Measurements from ENCODE around the gene MRGPRF.

The MRGPRF gene

GRCh38 chr11:69013009-69013951 lies at the start of gene MRGPRF:
TSS of gene MRGPRF (minus strand) at chr11:69013246. CDS start at chr11:69009901, 3,345 bp downstream.
- Mint-ChIP-seq H3K4me1 (peaks cover 5 to 6% of the 10 kb centered on the region in 2 donors), H3K27ac (no peak within 1 kb of the TSS), H3K9me3 (peaks cover 4 to 9% of the 10 kb centered on the region in 2 donors), H3K4me3 (no peak within 1 kb of the TSS), H3K27me3 (peaks cover 51 to 70% of the 10 kb centered on the region in 2 donors), H3K36me3 (no peaks in the 10 kb centered on the region)
- ATAC-seq (replicated peaks) = peak in 1 of 2 donors; percentile 47
- DNase-seq = no peak

DNA sequence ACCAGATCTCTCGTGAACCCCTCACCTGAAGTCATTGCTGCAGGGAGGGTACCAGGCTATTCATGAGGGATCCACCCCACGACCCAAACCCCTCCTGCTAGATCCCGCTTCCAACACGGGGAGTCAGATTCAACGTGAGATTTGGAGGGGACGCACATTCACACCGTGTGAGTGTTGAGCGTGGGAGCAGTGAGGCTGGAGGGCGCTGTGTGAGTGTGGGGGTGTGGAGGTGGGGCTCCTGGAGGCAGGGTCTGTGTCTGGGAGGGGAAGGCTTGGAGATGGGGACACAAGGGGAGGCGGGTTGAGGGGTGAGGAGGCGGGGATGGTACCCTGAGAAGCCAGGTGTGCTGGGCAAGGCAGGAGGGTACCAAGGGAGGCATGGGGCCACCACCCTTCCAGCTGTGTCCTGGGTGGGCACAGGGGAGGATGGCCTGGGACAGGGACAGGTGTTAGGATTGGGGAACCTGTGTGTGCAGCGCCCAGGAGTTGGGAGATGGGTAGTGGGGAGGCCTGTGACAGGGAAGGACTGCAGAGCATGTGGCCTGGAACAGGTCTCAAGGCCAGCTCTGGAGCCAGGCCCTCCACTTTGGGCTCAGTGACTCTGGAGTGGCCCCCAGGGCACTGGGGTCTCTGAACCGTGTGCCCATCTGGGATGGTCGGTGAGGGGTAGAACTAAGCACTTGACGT lies 49.3 kb upstream of the MRGPRF start:
- peaks cover 58 to 63% of the 10 kb centered on the region in 2 donors for H3K36me3 Mint-ChIP-seq

DNA sequence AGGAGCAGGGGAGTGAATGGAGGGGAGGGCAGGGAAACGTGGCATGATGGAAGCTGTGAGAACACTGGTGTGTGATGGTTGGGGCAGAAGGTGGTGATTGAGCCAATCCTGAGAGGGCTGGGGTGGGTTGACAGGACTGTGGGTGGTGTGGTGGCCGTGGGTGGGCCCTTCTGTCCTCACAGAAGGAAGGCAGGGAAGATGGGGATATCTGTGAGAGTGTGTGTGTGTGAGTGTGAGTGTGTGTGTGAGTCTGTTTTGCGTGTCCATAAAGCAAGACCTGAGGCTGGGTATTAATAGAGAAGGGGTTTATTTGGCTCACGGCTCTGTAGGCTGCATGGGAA lies 48.6 kb upstream of the MRGPRF start:
- ATAC-seq (replicated peaks) (no peak), DNase-seq (no peak)
- Mint-ChIP-seq H3K4me3 (no peak overlapping the region), H3K36me3 (peaks cover 59 to 66% of the 10 kb centered on the region in 2 donors), H3K4me1 (peaks cover 11 to 30% of the 10 kb centered on the region in 2 donors), H3K9me3 (no peaks in the 10 kb centered on the region), H3K27ac (peak overlapping the region; percentile 53), H3K27me3 (no peaks in the 10 kb centered on the region)

More for the DNA sequence above, 49.3 kb upstream of the MRGPRF start:
- Mint-ChIP-seq H3K4me3 (no peak overlapping the region), H3K4me1 (peaks cover 10 to 27% of the 10 kb centered on the region in 2 donors), H3K27ac (peak overlapping the region; percentile 9), H3K27me3 (no peaks in the 10 kb centered on the region), H3K9me3 (no peaks in the 10 kb centered on the region)
- ATAC-seq (replicated peaks) (no peak), DNase-seq (no peak)

GRCh38 chr11:69060806-69061712 lies 48.0 kb upstream of the MRGPRF start:
- no peaks in the 10 kb centered on the region for H3K27me3 Mint-ChIP-seq
- no peak overlapping the region for H3K27ac Mint-ChIP-seq
- peaks cover 58 to 67% of the 10 kb centered on the region in 2 donors for H3K36me3 Mint-ChIP-seq
- peaks cover 15 to 36% of the 10 kb centered on the region in 2 donors for H3K4me1 Mint-ChIP-seq
- H3K4me3 Mint-ChIP-seq = no peak overlapping the region
- DNase-seq (no peak), ATAC-seq (replicated peaks) (no peak)
- H3K9me3 Mint-ChIP-seq = no peaks in the 10 kb centered on the region

DNA sequence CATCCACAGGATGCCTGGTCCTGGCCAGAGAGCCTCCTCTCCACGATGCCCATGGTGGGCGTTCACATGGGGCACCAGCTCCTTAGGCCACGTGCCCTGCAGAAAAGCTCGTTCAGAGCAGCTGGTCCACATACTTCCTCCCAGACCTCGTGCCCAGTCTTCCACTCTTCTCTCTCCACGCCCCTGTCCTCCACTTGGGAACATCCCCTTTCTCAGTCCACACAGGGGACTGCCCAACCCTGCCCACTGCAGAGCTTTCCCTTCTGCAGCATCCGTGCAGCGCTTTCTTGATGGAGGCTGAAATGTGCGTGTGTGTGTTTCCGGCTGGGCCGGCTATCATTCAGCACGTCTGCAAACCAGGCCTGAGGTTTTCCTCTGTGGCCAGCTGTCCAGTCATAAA lies 46.9 kb upstream of the MRGPRF start:
- Mint-ChIP-seq H3K4me3 (no peak overlapping the region), H3K4me1 (peaks cover 25 to 46% of the 10 kb centered on the region in 2 donors), H3K36me3 (peaks cover 59 to 71% of the 10 kb centered on the region in 2 donors), H3K27me3 (no peaks in the 10 kb centered on the region), H3K9me3 (peaks cover 1 to 3% of the 10 kb centered on the region in 2 donors), H3K27ac (peak overlapping the region; percentile 73)
- ATAC-seq (replicated peaks) (no peak), DNase-seq (no peak)

DNA sequence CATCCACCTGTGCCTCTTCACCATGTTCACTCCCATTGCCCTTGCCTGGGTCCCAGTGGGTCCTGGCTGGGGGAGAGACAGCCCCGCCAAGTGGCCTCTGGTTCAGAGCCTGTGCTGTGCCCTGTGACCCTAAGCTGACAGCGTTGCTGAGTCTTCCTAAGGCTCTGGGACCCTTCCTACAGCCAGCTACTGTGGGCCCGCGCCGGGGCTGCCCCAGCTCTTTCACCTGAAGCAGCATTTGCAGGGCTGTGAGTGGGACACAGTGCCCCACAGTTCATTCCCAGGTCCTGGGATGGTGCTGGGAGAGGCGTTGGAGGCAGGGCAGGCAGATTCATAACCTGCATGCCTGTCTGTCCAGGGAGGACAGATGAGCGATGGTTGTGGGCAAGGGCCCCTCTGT lies 46.4 kb upstream of the MRGPRF start:
- H3K9me3 Mint-ChIP-seq = peaks cover 1 to 3% of the 10 kb centered on the region in 2 donors
- H3K4me3 Mint-ChIP-seq = no peak overlapping the region
- ATAC-seq (replicated peaks) = no peak
- peaks cover 59 to 75% of the 10 kb centered on the region in 2 donors for H3K36me3 Mint-ChIP-seq
- H3K4me1 Mint-ChIP-seq = peaks cover 25 to 49% of the 10 kb centered on the region in 2 donors
- H3K27ac Mint-ChIP-seq = no peak overlapping the region
- no peaks in the 10 kb centered on the region for H3K27me3 Mint-ChIP-seq
- DNase-seq = no peak

- no peaks in the 10 kb centered on the region for H3K27me3 Mint-ChIP-seq
- peaks cover 30 to 56% of the 10 kb centered on the region in 2 donors for H3K4me1 Mint-ChIP-seq
- H3K27ac Mint-ChIP-seq = peak overlapping the region; percentile 75
- ATAC-seq (replicated peaks) (no peak), DNase-seq (no peak)
- H3K4me3 Mint-ChIP-seq = no peak overlapping the region
- peaks cover 1 to 3% of the 10 kb centered on the region in 2 donors for H3K9me3 Mint-ChIP-seq
- H3K36me3 Mint-ChIP-seq = peaks cover 62 to 82% of the 10 kb centered on the region in 2 donors
Measured at GRCh38 chr11:69058511-69059270, 45.6 kb upstream of the MRGPRF start.

GRCh38 chr11:69057801-69058200 lies 44.8 kb upstream of the MRGPRF start:
- Mint-ChIP-seq H3K9me3 (peaks cover 1 to 3% of the 10 kb centered on the region in 2 donors), H3K27me3 (no peaks in the 10 kb centered on the region), H3K36me3 (peaks cover 61 to 82% of the 10 kb centered on the region in 2 donors), H3K4me1 (peaks cover 35 to 65% of the 10 kb centered on the region in 2 donors), H3K4me3 (no peak overlapping the region), H3K27ac (peak overlapping the region; percentile 75)
- ATAC-seq (replicated peaks) (no peak), DNase-seq (no peak)

GRCh38 chr11:69057236-69057635 lies 44.2 kb upstream of the MRGPRF start:
- peaks cover 39 to 71% of the 10 kb centered on the region in 2 donors for H3K4me1 Mint-ChIP-seq
- DNase-seq = no peak
- H3K9me3 Mint-ChIP-seq = peaks cover 1 to 3% of the 10 kb centered on the region in 2 donors
- no peak overlapping the region for H3K4me3 Mint-ChIP-seq
- peaks cover 62 to 77% of the 10 kb centered on the region in 2 donors for H3K36me3 Mint-ChIP-seq
- H3K27ac Mint-ChIP-seq = peak overlapping the region; percentile 98
- no peak for ATAC-seq (replicated peaks)
- no peaks in the 10 kb centered on the region for H3K27me3 Mint-ChIP-seq

GRCh38 chr11:69055598-69056516 lies 42.8 kb upstream of the MRGPRF start:
- H3K27ac Mint-ChIP-seq = peak overlapping the region; percentile 98
- peak; percentile 93 to 95 for ATAC-seq (replicated peaks)
- peaks cover 1 to 3% of the 10 kb centered on the region in 2 donors for H3K9me3 Mint-ChIP-seq
- peak; percentile 89 for DNase-seq
- no peaks in the 10 kb centered on the region for H3K27me3 Mint-ChIP-seq
- H3K36me3 Mint-ChIP-seq = peaks cover 57 to 71% of the 10 kb centered on the region in 2 donors
- H3K4me1 Mint-ChIP-seq = peaks cover 46 to 73% of the 10 kb centered on the region in 2 donors
- H3K4me3 Mint-ChIP-seq = peak overlapping the region; percentile 56 to 80

DNA sequence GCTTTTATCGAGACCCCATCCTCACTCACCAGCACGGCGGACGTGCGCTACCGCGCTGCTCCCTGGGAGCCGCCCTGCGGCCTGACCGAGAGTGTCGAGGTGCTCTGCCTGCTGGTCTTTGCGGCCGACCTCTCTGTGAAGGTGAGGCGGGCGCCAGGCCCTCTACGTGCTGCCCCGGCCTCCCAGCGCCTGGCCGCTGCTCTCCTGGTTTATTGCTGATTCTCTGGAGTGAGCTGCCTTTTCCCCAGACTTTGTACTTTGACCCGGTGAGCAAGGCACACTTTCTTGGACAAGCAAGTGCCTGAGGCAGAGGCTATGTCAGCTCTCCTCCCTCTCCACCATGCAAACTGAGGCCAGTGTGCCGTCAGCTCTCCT lies 42.2 kb upstream of the MRGPRF start:
- Mint-ChIP-seq H3K4me3 (peak overlapping the region in 1 of 2 donors; percentile 9), H3K36me3 (peaks cover 51 to 64% of the 10 kb centered on the region in 2 donors), H3K9me3 (peaks cover 1 to 3% of the 10 kb centered on the region in 2 donors), H3K27me3 (no peaks in the 10 kb centered on the region), H3K27ac (peak overlapping the region; percentile 81), H3K4me1 (peaks cover 46 to 75% of the 10 kb centered on the region in 2 donors)
- no peak for ATAC-seq (replicated peaks)
- DNase-seq = no peak

DNA sequence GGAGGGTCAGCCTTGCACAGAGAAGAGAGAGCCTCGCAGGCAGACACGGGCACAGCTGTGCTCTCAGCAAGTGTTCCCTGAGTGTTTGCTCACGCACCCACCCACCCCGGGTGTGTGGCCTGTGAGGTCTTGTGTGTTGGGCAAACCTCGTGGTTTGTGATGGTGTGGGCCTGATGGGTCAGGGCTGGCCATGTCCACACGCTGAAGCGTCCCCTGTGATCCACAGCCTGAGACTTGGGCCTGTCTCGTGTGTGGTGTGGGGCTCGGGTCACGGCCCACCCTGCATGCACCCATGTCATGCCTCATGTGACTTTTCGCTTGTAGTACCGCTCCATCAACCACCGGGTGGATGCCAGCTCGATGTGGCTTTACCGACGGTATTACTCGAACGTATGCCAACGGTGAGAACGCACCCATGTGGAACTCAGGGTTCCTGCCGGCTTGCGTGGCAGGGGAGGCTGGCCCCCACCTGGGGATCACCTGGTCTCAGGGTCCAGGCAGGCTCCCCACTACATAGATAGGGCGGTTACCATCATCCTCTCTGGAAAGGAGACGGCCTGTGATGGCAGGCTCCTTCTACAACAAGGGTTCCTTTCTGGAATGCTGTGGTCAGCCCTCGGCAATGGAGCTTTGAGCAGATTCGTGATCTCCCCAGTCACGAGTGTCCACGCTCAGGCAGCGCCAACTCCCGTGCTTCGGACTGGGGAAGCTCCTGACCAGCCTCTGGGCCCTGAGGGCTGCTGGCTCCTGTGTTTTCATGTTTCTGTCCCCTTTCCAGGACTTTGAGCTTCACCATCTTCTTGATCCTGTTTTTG lies 41.6 kb upstream of the MRGPRF start:
- Mint-ChIP-seq H3K36me3 (peaks cover 46 to 59% of the 10 kb centered on the region in 2 donors), H3K27ac (peak overlapping the region; percentile 89), H3K4me3 (peak overlapping the region in 1 of 2 donors; percentile 50), H3K27me3 (no peaks in the 10 kb centered on the region), H3K4me1 (peaks cover 51 to 80% of the 10 kb centered on the region in 2 donors), H3K9me3 (peaks cover 1 to 3% of the 10 kb centered on the region in 2 donors)
- DNase-seq = no peak
- no peak for ATAC-seq (replicated peaks)

All from stimulated activated naive B cell treated with anti-CD40 and anti-IgM and Interleukin-4, amounts not matched to agents 10 μg/mL and 1 μg/mL and 100 μg/mL, for 72 hours (primary cell).